Umbilical cord (tissue), 2 donors: Measurements from ENCODE around the gene NXPH3. TPM values are rescaled to one million over a fixed set of nuclear protein-coding genes. Genes with fewer than 3 reads are reported as not detected.
A peak's percentile ranks its signal among the peaks of the same experiment; 100 is the strongest.
"Not testable (repeated sequence)": the region's sequence is repeated elsewhere in the genome, so short reads cannot be mapped to it uniquely, and the experiment has no call there.

Experiments used
- DNase-seq: peaks from one replicate; pipeline ENCODE4 v3.0.0-alpha.2; 2015; ENCODE audit warnings: low spot score
- total RNA-seq: library from RNA; depleted of rRNA; stranded (reverse); fragments of >200 nt; gene quantifications from one replicate; pipeline ENCODE4 v1.2.3, GENCODE V29; 2014; ENCODE audit warnings: low replicate concordance; ENCODE audit not compliant: insufficient read depth

Gene NXPH3
- 3.4 TPM for total RNA-seq

- DNase-seq = peak; percentile 18
Measured at GRCh38 chr17:49575679-49576087, at the start of gene NXPH3. Gene NXPH3 (plus strand): TSS chr17:49575871. CDS start chr17:49576220, 349 bp downstream.

- DNase-seq = peak; percentile 39
Measured at GRCh38 chr17:49527927-49528651, 47.6 kb upstream of the NXPH3 start.

DNA sequence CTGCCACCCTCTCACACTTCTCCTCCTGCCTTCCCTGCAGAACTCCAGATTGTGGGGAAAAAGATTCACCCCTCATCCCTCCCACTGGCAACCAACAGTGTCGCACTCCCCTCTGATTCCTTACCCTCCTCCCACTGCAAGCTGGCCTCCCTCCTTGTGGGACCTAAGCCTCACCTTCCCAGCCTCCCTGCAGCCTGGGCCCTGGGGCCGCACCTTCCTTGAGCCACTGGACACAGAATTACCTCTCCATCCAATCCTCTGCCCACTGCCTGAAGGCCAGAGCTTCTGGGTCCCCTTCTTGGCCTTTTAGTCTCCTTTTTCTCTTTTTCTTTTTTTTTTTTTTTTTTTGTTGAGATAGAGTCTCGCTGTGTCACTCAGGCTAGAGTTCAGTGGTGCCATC is 46.7 kb upstream of the NXPH3 start:
- DNase-seq = no peak

- DNase-seq = no peak
Measured at GRCh38 chr17:49530118-49530517, 45.6 kb upstream of the NXPH3 start.

DNA sequence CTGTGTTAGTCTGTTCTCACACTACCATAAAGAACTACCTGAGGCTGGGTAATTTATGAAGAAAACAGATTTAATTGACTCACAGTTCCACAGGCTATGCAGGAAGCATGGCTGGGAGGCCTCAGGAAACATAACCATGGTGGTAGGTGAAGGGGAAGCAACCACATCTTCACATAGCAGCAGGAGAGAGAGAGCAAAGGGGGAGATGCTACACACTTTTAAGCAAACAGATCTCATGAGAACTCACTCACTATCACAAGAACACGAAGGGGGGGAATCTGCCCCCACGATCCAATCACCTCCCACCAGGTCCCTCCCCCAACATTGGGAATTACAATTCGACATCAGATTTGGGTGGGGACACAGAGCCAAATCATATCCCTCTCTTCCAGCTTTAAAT is 31.8 kb upstream of the NXPH3 start:
- DNase-seq = no peak

DNA sequence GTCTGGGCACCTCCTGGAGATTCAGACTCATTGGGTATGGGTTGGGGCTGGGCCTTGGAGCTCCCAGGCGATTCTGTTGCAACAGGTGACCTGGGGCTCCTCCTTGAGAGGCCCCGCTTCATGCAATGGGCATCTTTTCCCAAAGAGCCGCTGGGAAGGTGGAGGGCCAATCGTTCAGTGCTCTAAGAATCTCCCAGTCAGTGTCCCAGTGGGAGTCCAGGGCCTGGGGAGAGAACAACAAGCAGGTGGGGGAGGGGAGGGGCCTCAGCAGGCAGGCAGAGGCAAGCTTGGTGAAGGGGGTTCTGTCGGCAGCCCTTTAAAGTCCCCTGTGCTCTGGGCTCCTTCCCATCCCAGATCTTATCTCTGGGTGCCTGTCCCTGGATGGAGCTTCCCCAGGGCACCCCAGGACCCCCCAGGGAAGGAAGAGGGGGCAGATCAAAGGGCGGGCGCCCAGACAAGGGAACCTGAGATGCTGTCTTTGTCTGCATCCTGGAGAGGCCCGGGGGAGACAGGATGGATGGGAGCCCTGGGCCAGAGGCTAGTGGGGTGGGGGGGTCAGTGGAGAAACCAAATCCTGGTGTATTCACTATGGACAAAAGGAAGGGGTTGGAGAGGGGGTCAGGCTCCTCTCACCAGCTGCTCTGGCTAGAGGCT is 30.5 kb upstream of the NXPH3 start:
- DNase-seq = no peak

- no peak for DNase-seq
Measured at GRCh38 chr17:49545806-49546545, 29.7 kb upstream of the NXPH3 start.

DNA sequence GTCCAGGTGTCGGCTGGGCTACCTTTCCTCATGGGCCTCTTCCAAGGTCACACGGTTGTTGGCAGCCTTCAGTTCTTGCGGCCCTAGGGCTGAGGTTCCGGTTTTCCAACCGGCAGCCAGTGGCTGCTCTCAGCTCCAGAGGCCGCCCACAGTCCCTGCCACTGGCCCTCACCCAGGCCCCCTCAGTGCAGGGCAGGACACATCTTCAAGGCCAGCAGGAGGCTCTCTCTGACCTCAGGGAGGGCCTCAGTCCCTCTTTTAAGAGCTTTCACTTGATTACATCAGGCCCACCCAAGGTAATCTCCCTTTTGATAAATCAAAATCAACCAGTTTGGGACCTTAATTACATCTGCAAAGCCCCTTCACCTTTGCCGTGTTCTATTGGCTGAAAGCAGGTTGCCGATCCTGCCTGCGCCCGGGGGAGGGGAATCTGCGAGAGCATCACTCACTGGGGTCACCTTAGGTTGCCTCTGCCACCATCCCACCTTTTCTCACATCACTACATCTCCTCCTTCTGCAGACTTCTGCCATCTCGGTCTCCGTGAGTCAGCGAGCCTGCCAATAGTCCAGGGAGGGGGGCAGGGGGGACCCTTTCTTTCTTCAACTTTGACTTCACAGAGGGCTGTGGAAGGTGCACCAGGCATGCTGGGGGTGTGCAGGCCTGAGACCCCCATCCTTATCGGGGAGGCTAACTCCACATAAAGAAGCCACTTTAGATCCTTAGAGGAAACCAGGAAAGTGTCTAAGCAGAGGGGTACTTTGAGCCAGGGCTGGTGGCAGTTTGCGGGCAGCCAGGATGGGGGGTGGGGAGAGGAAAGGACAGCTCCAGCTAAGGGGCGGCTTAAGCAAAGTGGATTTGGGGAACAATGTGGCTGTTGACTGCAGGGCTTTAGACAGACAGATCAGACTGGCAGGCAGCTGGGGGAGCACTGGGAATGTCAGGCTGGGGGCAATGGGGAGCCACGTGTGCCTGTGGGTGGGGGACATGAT is 28.8 kb upstream of the NXPH3 start:
- no peak for DNase-seq

DNA sequence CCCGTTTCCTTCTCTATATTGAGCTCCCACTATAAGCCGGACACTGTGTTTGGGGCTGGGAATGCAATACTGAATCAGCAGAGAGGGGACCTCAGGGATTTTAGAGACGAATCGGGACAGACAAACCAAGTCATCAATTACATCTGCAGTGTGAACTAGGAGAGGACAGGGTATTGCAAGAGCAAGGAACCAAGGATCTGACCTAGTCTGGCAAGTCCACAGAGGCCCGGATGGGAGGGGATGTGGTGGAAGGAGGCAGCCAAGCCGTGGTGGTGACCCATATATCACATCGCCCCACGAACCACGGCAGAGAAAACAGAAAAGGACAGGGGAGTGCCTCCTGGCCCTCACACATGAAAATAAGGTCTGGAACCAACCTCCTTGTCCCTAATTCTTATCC is 28.1 kb upstream of the NXPH3 start:
- no peak for DNase-seq

DNA sequence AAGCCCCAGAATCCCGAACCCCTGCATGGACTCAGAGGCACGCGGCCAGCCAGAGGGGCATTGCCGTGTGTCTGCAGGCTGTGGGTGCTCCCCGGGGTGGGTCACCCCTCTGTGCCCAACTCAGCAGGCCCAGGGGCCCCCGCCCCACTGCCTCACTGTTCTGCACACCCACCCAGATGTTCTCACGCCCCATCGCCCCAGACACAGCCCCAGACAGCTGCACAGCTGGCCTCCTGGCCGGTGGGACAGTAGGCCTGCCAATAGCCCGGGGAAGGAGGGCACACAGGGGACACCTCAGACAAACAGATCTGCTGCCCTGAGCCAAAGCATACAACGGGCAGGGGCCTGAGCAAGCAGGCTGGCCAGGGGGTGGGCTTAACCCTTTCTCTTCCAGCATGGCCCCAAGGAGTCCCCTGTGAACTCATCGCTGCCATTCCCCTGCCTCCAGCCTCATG is 27.6 kb upstream of the NXPH3 start:
- DNase-seq = no peak

DNA sequence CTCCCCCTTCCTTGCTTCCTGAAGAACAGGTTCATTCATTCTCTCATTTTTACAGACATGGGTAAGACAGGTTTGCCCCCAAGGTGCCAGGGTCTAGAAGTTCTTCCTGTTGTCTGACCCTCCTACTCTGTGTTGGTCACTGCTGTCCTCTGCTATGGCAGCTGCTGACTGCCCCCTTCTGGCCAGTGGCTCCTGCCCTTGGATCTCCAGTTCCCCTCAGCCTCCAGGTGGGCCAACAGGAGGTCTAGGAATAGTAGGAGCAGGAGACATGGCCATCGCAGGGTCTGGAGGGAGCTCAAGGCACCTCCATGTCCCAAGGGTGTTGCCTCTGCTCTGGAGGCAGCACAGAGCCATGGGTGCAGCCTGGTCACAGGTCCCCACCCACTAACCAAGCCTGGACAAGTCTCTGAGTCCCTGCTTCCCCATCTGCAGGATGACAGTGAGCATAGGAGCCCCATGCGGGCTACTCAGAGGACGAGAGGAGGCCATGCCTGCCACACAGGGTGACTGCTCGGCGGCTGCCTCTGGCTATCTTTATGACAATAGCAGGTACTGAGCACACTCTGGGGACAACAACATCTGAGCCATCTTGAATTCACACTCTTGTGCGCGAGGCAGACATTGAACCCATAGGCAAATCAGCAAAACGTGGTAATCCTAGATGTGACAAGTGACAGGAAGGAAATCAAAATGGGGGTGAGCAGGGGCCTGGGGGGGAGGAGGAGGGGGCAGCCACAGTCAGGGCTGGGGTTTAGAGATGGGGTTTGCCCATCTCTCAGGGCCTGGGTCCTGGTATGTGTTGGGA is 27.0 kb upstream of the NXPH3 start:
- no peak for DNase-seq

- DNase-seq = no peak
Measured at GRCh38 chr17:49549311-49549605, 26.4 kb upstream of the NXPH3 start.

- no peak for DNase-seq
Measured at GRCh38 chr17:49549691-49550678, 25.7 kb upstream of the NXPH3 start.

DNA sequence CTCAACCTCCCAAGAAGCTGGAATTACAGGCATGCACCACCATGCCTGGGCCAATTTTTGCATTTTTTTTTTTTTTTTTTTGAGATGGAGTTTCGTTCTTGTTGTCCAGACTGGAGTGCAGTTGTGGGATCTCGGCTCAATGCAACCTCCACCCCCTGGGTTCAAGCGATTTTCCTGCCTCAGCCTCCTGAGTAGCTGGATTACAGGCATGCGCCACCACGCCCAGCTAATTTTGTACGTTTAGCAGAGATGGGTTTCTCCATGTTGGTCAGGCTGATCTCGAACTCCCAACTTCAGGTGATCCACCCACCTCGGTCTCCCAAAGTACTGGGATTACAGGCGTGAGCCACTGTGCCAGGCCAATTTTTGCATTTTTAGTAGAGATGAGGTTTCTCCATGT is 24.9 kb upstream of the NXPH3 start:
- not testable (repeated sequence) for DNase-seq

DNA sequence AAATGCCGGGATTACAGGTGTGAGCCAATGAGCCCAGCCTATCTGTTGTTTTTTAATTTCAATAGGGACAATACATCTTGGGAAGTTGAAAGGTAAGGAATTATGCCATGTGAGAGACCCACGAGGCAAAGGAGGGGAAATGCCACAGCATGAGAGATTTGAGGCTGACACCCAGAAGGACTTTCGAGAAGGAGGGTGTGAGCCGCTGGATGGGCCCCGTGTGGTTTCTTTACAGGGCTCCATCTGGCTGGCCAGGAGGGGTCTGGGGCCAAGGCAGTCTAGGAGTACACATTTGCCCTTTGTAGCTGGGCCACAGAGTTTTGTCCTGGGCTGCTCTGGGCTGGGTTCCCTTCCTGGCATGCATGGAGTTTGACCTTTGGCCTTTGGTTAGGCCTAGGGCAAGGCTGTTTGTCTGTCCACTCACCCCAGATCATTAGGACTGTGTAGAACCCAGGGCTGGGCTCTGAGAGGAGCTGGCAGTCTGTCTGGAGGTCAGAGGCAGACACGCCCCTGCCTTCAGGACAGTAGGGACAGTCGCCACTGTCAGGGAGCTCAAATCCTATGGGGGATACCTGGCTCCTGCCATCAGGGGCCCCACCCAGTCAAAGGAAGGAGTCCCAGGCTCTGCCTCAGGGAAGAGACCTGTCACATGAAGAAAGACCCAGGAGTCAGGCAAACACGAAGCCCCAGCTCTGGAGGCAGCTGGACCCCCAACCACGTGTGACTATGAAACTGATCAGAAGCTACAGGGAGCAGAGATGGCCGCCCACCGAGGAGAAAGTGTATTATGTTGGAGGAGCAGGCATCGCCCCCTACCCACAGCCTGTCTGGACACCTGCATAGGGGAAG is 24.2 kb upstream of the NXPH3 start:
- DNase-seq = no peak

- DNase-seq = no peak
Measured at GRCh38 chr17:49552070-49552751, 23.5 kb upstream of the NXPH3 start.

- DNase-seq = no peak
Measured at GRCh38 chr17:49553676-49554335, 21.9 kb upstream of the NXPH3 start.
